K562 (cell line): ENCODE measurements around the gene MAP1LC3A. TPM values are rescaled to one million over a fixed set of nuclear protein-coding genes. Genes with fewer than 3 reads are reported as not detected.
A peak's percentile ranks its signal among the peaks of the same experiment; 100 is the strongest.

Experiments
- ATF3 ChIP-seq, 2 experiments: fragments of 450-650 bp in 1 of 2; sonication (generic) in 1 of 2; formaldehyde crosslinking in 1 of 2; IDR thresholded peaks in 1 of 2; conservative IDR thresholded peaks in 1 of 2; 2 replicates each; pipeline versions ENCODE4 v1.6.1 to v1.8.1; 2016 to 2023; ENCODE audit warnings: mild to moderate bottlenecking in 2 of 2, moderate library complexity in 2 of 2, inconsistent platforms in 1 of 2, missing genetic modification reagents in 1 of 2
- ATF6 ChIP-seq: sonication (generic); formaldehyde crosslinking; IDR thresholded peaks from 2 replicates; pipeline ENCODE4 v1.4.0; 2020; ENCODE audit warnings: mild to moderate bottlenecking, missing genetic modification reagents
- CHCHD3 ChIP-seq: fragments of 250-450 bp; sonication (Bioruptor Pico); IDR thresholded peaks from 2 replicates; pipeline ENCODE4 v2.1.2; 2022; ENCODE audit warnings: mild to moderate bottlenecking
- CXXC5 ChIP-seq: fragments of 250-450 bp; sonication (Bioruptor Pico); IDR thresholded peaks from 2 replicates; pipeline ENCODE4 v1.8.0; 2022; ENCODE audit warnings: inconsistent platforms, mild to moderate bottlenecking, moderate library complexity
- E2F6 ChIP-seq, 2 experiments: IDR thresholded peaks; 2 replicates each; pipeline ENCODE4 v1.6.1; 2011; ENCODE audit warnings: borderline replicate concordance in 1 of 2, control low read depth in 1 of 2, low read depth in 1 of 2, low read length in 1 of 2, mild to moderate bottlenecking in 1 of 2, mixed read lengths in 1 of 2, moderate library complexity in 1 of 2; ENCODE audit not compliant: insufficient read depth in 1 of 2, insufficient read length in 1 of 2, poor library complexity in 1 of 2, severe bottlenecking in 1 of 2; ENCODE audit errors: extremely low read depth in 1 of 2
- FOXJ2 ChIP-seq: fragments of 200-800 bp; sonication (Bioruptor generic); IDR thresholded peaks from 2 replicates; pipeline ENCODE4 v1.6.1; 2016; ENCODE audit warnings: missing genetic modification characterization, missing compliant biosample characterization
- FOXJ3 ChIP-seq: sonication (generic); formaldehyde crosslinking; IDR thresholded peaks from 2 replicates; pipeline ENCODE4 v1.4.0; 2020; ENCODE audit warnings: mild to moderate bottlenecking, missing genetic modification reagents
- HDAC1 ChIP-seq, 2 experiments: fragments of 450-650 bp; IDR thresholded peaks; 2 replicates each; pipeline ENCODE4 v1.6.1; 2016 to 2017; ENCODE audit warnings: inconsistent platforms in 1 of 2, mild to moderate bottlenecking in 1 of 2, moderate library complexity in 1 of 2
- HMG20A ChIP-seq: fragments of 450-650 bp; formaldehyde crosslinking; conservative IDR thresholded peaks from 2 replicates; pipeline ENCODE4 v1.4.0; 2020; ENCODE audit warnings: mild to moderate bottlenecking, mixed read lengths
- MEIS2 ChIP-seq: fragments of 450-650 bp; IDR thresholded peaks from 2 replicates; pipeline ENCODE4 v1.6.1; 2014; ENCODE audit warnings: mild to moderate bottlenecking; ENCODE audit not compliant: partially characterized antibody
- PBX2 ChIP-seq, 2 experiments: IDR thresholded peaks in 1 of 2; conservative IDR thresholded peaks in 1 of 2; 2 replicates each; pipeline ENCODE4 v1.6.1; 2016; ENCODE audit warnings: low read depth in 2 of 2, mild to moderate bottlenecking in 1 of 2, missing compliant biosample characterization in 1 of 2, missing genetic modification characterization in 1 of 2, moderate library complexity in 1 of 2
- PRMT5 ChIP-seq: sonication (generic); formaldehyde crosslinking; IDR thresholded peaks from 2 replicates; pipeline ENCODE4 v1.5.0; 2020; ENCODE audit warnings: missing genetic modification reagents
- SMAD3 ChIP-seq: fragments of 450-650 bp; formaldehyde crosslinking; conservative IDR thresholded peaks from 2 replicates; pipeline ENCODE4 v1.4.0; 2020; ENCODE audit warnings: mild to moderate bottlenecking
- SMARCA4 ChIP-seq: fragments of 450-650 bp; IDR thresholded peaks from 2 replicates; pipeline ENCODE4 v1.6.1; 2016
- SMC3 ChIP-seq: conservative IDR thresholded peaks from 2 replicates; pipeline ENCODE4 v1.6.1; 2011; ENCODE audit warnings: low read depth, low read length, improper control_type of control experiment; ENCODE audit not compliant: insufficient read depth
- TEAD4 ChIP-seq, 2 experiments: sonication (generic) in 1 of 2; formaldehyde crosslinking in 1 of 2; IDR thresholded peaks; 2 replicates each; pipeline versions ENCODE4 v1.6.1 to v1.8.0; 2012 to 2022; ENCODE audit warnings: borderline replicate concordance in 1 of 2, inconsistent platforms in 1 of 2, low read length in 1 of 2, mild to moderate bottlenecking in 1 of 2, missing genetic modification reagents in 1 of 2
- ZBTB8A ChIP-seq: fragments of 450-650 bp; IDR thresholded peaks from 2 replicates; pipeline ENCODE4 v1.6.1; 2018; ENCODE audit warnings: mild to moderate bottlenecking, moderate library complexity; ENCODE audit not compliant: partially characterized antibody
- ZNF124 ChIP-seq: sonication (generic); formaldehyde crosslinking; IDR thresholded peaks from 2 replicates; pipeline ENCODE4 v1.8.1; 2022; ENCODE audit warnings: missing genetic modification reagents
- ZNF551 ChIP-seq: fragments of 250-450 bp; sonication (Bioruptor Pico); IDR thresholded peaks from 2 replicates; pipeline ENCODE4 v1.5.0; 2021; ENCODE audit warnings: mild to moderate bottlenecking, moderate library complexity
- polyA plus RNA-seq, 8 experiments: library from polyadenylated mRNA; depleted of rRNA in 4 of 8; stranded (reverse) in 5 of 8; unstranded in 3 of 8; fragments of >200 nt; fragmentation: Nextera tagmentation in 2 of 8; fragmentation: Illumina TruSeq in 1 of 8; extraction: Ambion mirVana in 2 of 8; extraction: Trizol in 1 of 8; gene quantifications; 2 replicates each; pipeline versions ENCODE4 v1.2.1 to v1.2.3, GENCODE V29; 2011 to 2014; ENCODE audit warnings: inconsistent platforms in 1 of 8, missing spikeins in 1 of 8
- total RNA-seq, 7 experiments: library from RNA; depleted of rRNA in 6 of 7; stranded (reverse); fragments of >200 nt in 6 of 7; fragmentation: Illumina TruSeq in 2 of 7; extraction: Trizol in 2 of 7; gene quantifications; 2 replicates each; pipeline versions ENCODE4 v1.2.1 to v1.2.3, GENCODE V29; 2011 to 2021; ENCODE audit warnings: low replicate concordance in 1 of 7

Gene MAP1LC3A
- total and polyA plus RNA-seq, 9 of the 15 experiments (the other 6 are each of a cell fraction or from before 2014, with no cell fraction given), result 0.27 to 0.38 TPM; not detected in 7

GRCh38 chr20:34570859-34571306 lies 12.4 kb downstream of the MAP1LC3A start (continued):
- peak; percentile 57; the same call in 1 of the 2 replicates for TF ChIP-seq TEAD4 (IDR thresholded peaks at IDR 0.05; ENCODE audit: low read length)
- no peak for TF ChIP-seq TEAD4 (CRISPR knock-in tag; IDR thresholded peaks at IDR 0.05; ENCODE audit: borderline replicate concordance)
- TF ChIP-seq ZNF551 (CRISPR knock-in tag), result no peak
- TF ChIP-seq PBX2 (CRISPR knock-in tag; IDR thresholded peaks at IDR 0.05; ENCODE audit: low read depth), result peak; percentile 50; the same call in 1 of the 2 replicates
- TF ChIP-seq PBX2 (tag; conservative IDR thresholded peaks at IDR 0.05; ENCODE audit: low read depth), result peak; percentile 98
- TF ChIP-seq ZNF124 (CRISPR knock-in tag), result no peak
- no peak for TF ChIP-seq E2F6 (IDR thresholded peaks at IDR 0.05; ENCODE audit: borderline replicate concordance in 1 of 2, extremely low read depth in 1 of 2, insufficient read depth in 1 of 2, insufficient read length in 1 of 2, low read depth in 1 of 2, low read length in 1 of 2, poor library complexity in 1 of 2, severe bottlenecking in 1 of 2)
- peak; percentile 66 for TF ChIP-seq ATF3 (IDR thresholded peaks at IDR 0.05)
- TF ChIP-seq ATF3 (CRISPR knock-in tag; conservative IDR thresholded peaks at IDR 0.05), result no peak
- TF ChIP-seq SMARCA4, result peak; percentile 74; the same call in 1 of the 2 replicates
- TF ChIP-seq SMC3, result no peak
- peak; percentile 45; the same call in 1 of the 2 replicates for TF ChIP-seq FOXJ3 (CRISPR knock-in tag)
- TF ChIP-seq HMG20A (CRISPR knock-in tag), result no peak
- TF ChIP-seq PRMT5 (CRISPR knock-in tag), result no peak
- peak; percentile 38 for TF ChIP-seq CXXC5 (CRISPR knock-in tag)
- no peak for TF ChIP-seq ATF6 (CRISPR knock-in tag)
- no peak for TF ChIP-seq CHCHD3 (CRISPR knock-in tag)
- TF ChIP-seq ZBTB8A, result no peak
- peak in 1 of 2 experiments; percentile 70; a peak in 2 of 4 replicates for TF ChIP-seq HDAC1 (IDR thresholded peaks at IDR 0.05)
- TF ChIP-seq SMAD3 (CRISPR knock-in tag), result no peak; the same call in 1 of the 2 replicates
- TF ChIP-seq MEIS2, result peak; percentile 97
- peak; percentile 38; the same call in 1 of the 2 replicates for TF ChIP-seq FOXJ2 (tag)
